Measurements from ENCODE around the gene POC1A. TPM values are rescaled to one million over a fixed set of nuclear protein-coding genes. Genes with fewer than 3 reads are reported as not detected.

Gene POC1A
- polyA plus RNA-seq, 1 of the 3 experiments (the other 2 are of a cell fraction) = 11.7 TPM

DNA sequence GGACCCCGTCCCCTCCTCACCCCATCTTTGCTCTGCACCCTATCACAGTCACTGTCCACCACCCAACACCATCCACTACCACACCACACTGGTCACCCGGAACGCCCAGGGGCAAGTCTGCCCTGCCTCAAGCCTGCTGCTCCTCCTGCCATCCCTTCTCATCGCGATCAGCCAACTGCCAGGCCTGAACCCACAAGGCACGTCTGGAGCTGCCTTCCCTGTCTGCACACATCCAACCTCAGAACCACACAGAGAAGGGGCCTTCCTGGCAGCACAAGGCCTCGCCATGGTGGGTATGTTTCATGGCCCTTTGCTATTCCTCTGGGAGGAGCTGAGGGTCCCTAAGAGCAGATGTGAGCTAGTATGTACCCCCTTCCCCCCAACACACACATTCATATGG lies 94.4 kb downstream of the POC1A start:
- H3K4me1 ChIP-seq (ENCODE audit: control insufficient read depth in 1 of 2, insufficient read depth in 2 of 2, low read depth in 1 of 2, low read length in 1 of 2) = peaks cover 0 to 65% of the 10 kb centered on the region in 2 experiments; a peak in 2 of 4 replicates
- H3K27ac ChIP-seq (ENCODE audit: low read depth in 2 of 2, low read length in 1 of 2) = peak overlapping the region in 1 of 2 experiments; percentile 64; a peak in 1 of 4 replicates
- TF ChIP-seq MEF2A (IDR thresholded peaks at IDR 0.05; ENCODE audit: borderline replicate concordance, low read depth) = no peak
- TF ChIP-seq FOXJ3 (CRISPR knock-in tag; IDR thresholded peaks at IDR 0.05) = no peak
- TF ChIP-seq CHD2 (IDR thresholded peaks at IDR 0.05; ENCODE audit: low read length, partially characterized antibody) = no peak
- TF ChIP-seq SMC3 (IDR thresholded peaks at IDR 0.05; ENCODE audit: low read depth, low read length) = no peak
- TF ChIP-seq USF2 (IDR thresholded peaks at IDR 0.05; ENCODE audit: borderline replicate concordance, low read depth, low read length) = no peak
- no peak for TF ChIP-seq RCOR1 (IDR thresholded peaks at IDR 0.05; ENCODE audit: low read length)
- H4K20me1 ChIP-seq (ENCODE audit: insufficient read depth) = no peaks in the 10 kb centered on the region
- no peak for DNase-seq
- H3F3A ChIP-seq (replicated peaks; ENCODE audit: insufficient read depth) = peaks cover under 1% of the 10 kb centered on the region
- CTCF ChIA-PET = interaction anchor here (1.0 to 29.9 kb wide), 8 partner anchors 8 to 279 kb away, joined by 3 to 983 read pairs (median 4); partner anchors contain the start of gene ACY1
- H3K36me3 ChIP-seq (replicated peaks in 1 of 2; ENCODE audit: control insufficient read depth in 1 of 2, insufficient read depth in 2 of 2, low read length in 1 of 2) = no peaks in the 10 kb centered on the region
- no peaks in the 10 kb centered on the region for H3K27me3 ChIP-seq (ENCODE audit: insufficient read depth)
- 89% methylated on average over 6 of the region's 7 CpGs for WGBS (ENCODE audit: low lambda C conversion rate)
- POLR2A ChIA-PET = interaction anchor here (0.8 to 1.4 kb wide), 7 partner anchors 8 to 64 kb away, joined by 3 to 5 read pairs (median 3); partner anchors contain the start of gene RPL29
- H2AFZ ChIP-seq (ENCODE audit: low read depth) = no peak overlapping the region
- no peak overlapping the region for H3K4me2 ChIP-seq
- H3K9me2 ChIP-seq = no peaks in the 10 kb centered on the region
- H3K79me2 ChIP-seq (ENCODE audit: insufficient read depth) = peaks cover 18% of the 10 kb centered on the region
- no peak overlapping the region for H3K9ac ChIP-seq
- H3K9me3 ChIP-seq = no peaks in the 10 kb centered on the region
- no peak overlapping the region for H3K4me3 ChIP-seq (ENCODE audit: low read depth in 2 of 2, low read length in 1 of 2)

DNA sequence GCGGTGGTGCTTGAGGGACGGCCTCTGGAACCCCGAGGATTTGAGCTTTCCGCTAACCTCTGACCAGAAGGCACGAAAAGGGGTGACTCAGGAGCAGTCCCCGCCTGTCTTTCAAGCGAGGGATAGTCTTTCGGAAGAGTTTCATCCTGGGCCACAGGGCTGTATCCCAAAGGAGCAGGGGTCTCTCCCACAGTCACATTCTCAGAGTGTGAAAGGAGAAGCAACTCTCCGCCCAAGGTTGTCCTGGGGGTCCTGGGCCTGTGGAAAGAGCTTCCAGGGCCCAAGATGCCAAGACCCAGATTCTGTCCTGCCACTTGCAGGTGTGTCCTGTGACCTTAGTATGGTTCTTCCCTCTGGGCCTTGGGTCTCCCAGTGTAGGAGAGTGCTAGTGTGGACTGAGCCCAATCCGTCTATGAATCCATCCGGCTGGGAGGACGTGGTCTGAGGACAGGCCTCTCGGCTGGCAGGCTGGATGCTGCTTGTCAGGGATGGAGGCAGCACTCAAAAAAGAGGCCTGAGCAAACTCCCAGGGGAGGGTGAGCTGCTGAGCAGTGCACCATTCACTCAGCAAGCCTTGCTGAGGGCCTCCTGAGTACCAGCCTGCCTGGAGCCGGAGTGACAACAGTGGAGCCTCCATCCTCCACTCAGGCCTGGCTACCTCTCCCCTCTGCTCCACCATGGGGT lies 96.3 kb downstream of the POC1A start:
- WGBS (ENCODE audit: low lambda C conversion rate) = 60% methylated on average over 4 of the region's 14 CpGs
- peak overlapping the region in 1 of 2 experiments; percentile 86; a peak in 2 of 4 replicates for H3K27ac ChIP-seq (ENCODE audit: low read depth in 2 of 2, low read length in 1 of 2)
- DNase-seq = no peak
- no peaks in the 10 kb centered on the region for H3K9me3 ChIP-seq
- H2AFZ ChIP-seq (ENCODE audit: low read depth) = no peak overlapping the region
- peak overlapping the region; percentile 54 for H3K9ac ChIP-seq
- H3F3A ChIP-seq (replicated peaks; ENCODE audit: insufficient read depth) = peaks cover 18% of the 10 kb centered on the region
- TF ChIP-seq MXI1 (IDR thresholded peaks at IDR 0.05; ENCODE audit: low read depth, low read length) (no peak), RXRA (IDR thresholded peaks at IDR 0.05; ENCODE audit: borderline replicate concordance, low read depth) (no peak)
- peak overlapping the region; percentile 47 to 55; a peak in 3 of 4 replicates for H3K4me3 ChIP-seq (ENCODE audit: low read depth in 2 of 2, low read length in 1 of 2)
- no peaks in the 10 kb centered on the region for H3K9me2 ChIP-seq
- H3K79me2 ChIP-seq (ENCODE audit: insufficient read depth) = peaks cover 37% of the 10 kb centered on the region
- CTCF ChIA-PET = interaction anchor here (1.1 to 29.9 kb wide), 11 partner anchors 9 to 89 kb away, joined by 3 to 983 read pairs (median 5); partner anchors contain the start of genes ABHD14B and ACY1
- H3K4me2 ChIP-seq = peak overlapping the region; percentile 91
- no peaks in the 10 kb centered on the region for H3K27me3 ChIP-seq (ENCODE audit: insufficient read depth)
- POLR2A ChIA-PET = interaction anchor here (0.7 to 6.5 kb wide), 12 partner anchors 9 to 87 kb away, joined by 3 to 86 read pairs (median 6); partner anchors contain the start of gene RPL29
- peaks cover 0 to 11% of the 10 kb centered on the region in 2 experiments for H3K36me3 ChIP-seq (replicated peaks in 1 of 2; ENCODE audit: control insufficient read depth in 1 of 2, insufficient read depth in 2 of 2, low read length in 1 of 2)
- H4K20me1 ChIP-seq (ENCODE audit: insufficient read depth) = no peaks in the 10 kb centered on the region
- H3K4me1 ChIP-seq (ENCODE audit: control insufficient read depth in 1 of 2, insufficient read depth in 2 of 2, low read depth in 1 of 2, low read length in 1 of 2) = peaks cover 7 to 67% of the 10 kb centered on the region in 2 experiments
